ENCODE results near the gene C20orf96.
"Not testable (repeated sequence)": the region's sequence is repeated elsewhere in the genome, so short reads cannot be mapped to it uniquely, and the experiment has no call there.

The C20orf96 gene

GRCh38 chr20:290084-290831 lies at the start of gene C20orf96:
C20orf96 (minus strand) TSS chr20:290750; CDS start chr20:290610, 140 bp downstream.
- Mint-ChIP-seq H3K9me3 (peaks cover 12% of the 10 kb centered on the region), H3K4me3 (no peak within 1 kb of the TSS), H3K36me3 (ENCODE audit: low read depth) (peaks cover 40% of the 10 kb centered on the region), H3K4me1 (peaks cover 26% of the 10 kb centered on the region), H3K27me3 (ENCODE audit: low read depth, poor library complexity) (no peaks in the 10 kb centered on the region), H3K27ac (no peak within 1 kb of the TSS)
- TF ChIP-seq CTCF (IDR thresholded peaks at IDR 0.05): no peak
- peak; percentile 94 for DNase-seq

GRCh38 chr20:336040-336439 lies 45.5 kb upstream of the C20orf96 start:
- not testable (repeated sequence) for H3K9me3 Mint-ChIP-seq, H3K4me3 Mint-ChIP-seq, DNase-seq, H3K27ac Mint-ChIP-seq, H3K4me1 Mint-ChIP-seq
- Mint-ChIP-seq H3K36me3 (ENCODE audit: low read depth) (peaks cover 32% of the 10 kb centered on the region), H3K27me3 (ENCODE audit: low read depth, poor library complexity) (peaks cover 22% of the 10 kb centered on the region)

- no peak for DNase-seq
- Mint-ChIP-seq H3K27ac (no peak overlapping the region), H3K27me3 (ENCODE audit: low read depth, poor library complexity) (peaks cover 18% of the 10 kb centered on the region), H3K4me1 (peaks cover 19% of the 10 kb centered on the region), H3K36me3 (ENCODE audit: low read depth) (peaks cover 32% of the 10 kb centered on the region), H3K9me3 (no peaks in the 10 kb centered on the region), H3K4me3 (no peak overlapping the region)
- TF ChIP-seq CTCF (IDR thresholded peaks at IDR 0.05): no peak
These were observed 44.0 kb upstream of the C20orf96 start for GRCh38 chr20:334578-334977.

- Mint-ChIP-seq H3K36me3 (ENCODE audit: low read depth) (peaks cover 43% of the 10 kb centered on the region), H3K27ac (peak overlapping the region; percentile 98), H3K4me3 (peak overlapping the region; percentile 93), H3K27me3 (ENCODE audit: low read depth, poor library complexity) (no peaks in the 10 kb centered on the region), H3K9me3 (no peaks in the 10 kb centered on the region), H3K4me1 (peaks cover 40% of the 10 kb centered on the region)
- peak; percentile 84 for TF ChIP-seq CTCF (IDR thresholded peaks at IDR 0.05)
- peak; percentile 58 for DNase-seq
These were observed 39.9 kb upstream of the C20orf96 start for GRCh38 chr20:330233-331149.

GRCh38 chr20:329851-330232 lies 39.3 kb upstream of the C20orf96 start:
- Mint-ChIP-seq H3K4me3 (peak overlapping the region; percentile 93), H3K36me3 (ENCODE audit: low read depth) (peaks cover 39% of the 10 kb centered on the region), H3K27me3 (ENCODE audit: low read depth, poor library complexity) (no peaks in the 10 kb centered on the region), H3K4me1 (peaks cover 40% of the 10 kb centered on the region), H3K27ac (peak overlapping the region; percentile 98), H3K9me3 (no peaks in the 10 kb centered on the region)
- no peak for DNase-seq
- no peak for TF ChIP-seq CTCF (IDR thresholded peaks at IDR 0.05)

GRCh38 chr20:328975-329695 lies 38.6 kb upstream of the C20orf96 start:
- Mint-ChIP-seq H3K4me3 (peak overlapping the region; percentile 93), H3K4me1 (peaks cover 40% of the 10 kb centered on the region), H3K9me3 (no peaks in the 10 kb centered on the region), H3K27ac (peak overlapping the region; percentile 92), H3K36me3 (ENCODE audit: low read depth) (peaks cover 33% of the 10 kb centered on the region), H3K27me3 (ENCODE audit: low read depth, poor library complexity) (no peaks in the 10 kb centered on the region)
- DNase-seq: no peak
- TF ChIP-seq CTCF (IDR thresholded peaks at IDR 0.05): no peak
